CD4-positive, alpha-beta T cell treated with Interleukin-15 for 4 hours (primary cell): ENCODE data around the gene WASF1.

ENCODE experiments used
- DNase-seq: peaks from one replicate; pipeline ENCODE4 v3.0.0-alpha.2; 2020; ENCODE audit warnings: low spot score

WASF1 gene

GRCh38 chr6:110179406-110180227 lies at the start of gene WASF1:
Gene WASF1 (minus strand): TSS chr6:110179670. CDS start chr6:110127601, 52,069 bp downstream.
- DNase-seq, result peak; percentile 91

- no peak for DNase-seq
Observed at GRCh38 chr6:110226261-110226660, 46.8 kb upstream of the WASF1 start.

- no peak for DNase-seq
Observed at GRCh38 chr6:110221738-110222137, 42.3 kb upstream of the WASF1 start.

GRCh38 chr6:110217266-110217665 lies 37.8 kb upstream of the WASF1 start:
- DNase-seq, result no peak

- no peak for DNase-seq
Observed at GRCh38 chr6:110216140-110216539, 36.7 kb upstream of the WASF1 start.

- DNase-seq, result no peak
Observed at GRCh38 chr6:110214338-110214737, 34.9 kb upstream of the WASF1 start.

- DNase-seq, result no peak
Observed at GRCh38 chr6:110211753-110212152, 32.3 kb upstream of the WASF1 start.

GRCh38 chr6:110207652-110208051 lies 28.2 kb upstream of the WASF1 start:
- no peak for DNase-seq

- DNase-seq, result no peak
Observed at GRCh38 chr6:110201151-110201884, 21.8 kb upstream of the WASF1 start.

- no peak for DNase-seq
Observed at GRCh38 chr6:110198561-110198960, 19.1 kb upstream of the WASF1 start.

- no peak for DNase-seq
Observed at GRCh38 chr6:110196874-110197273, 17.4 kb upstream of the WASF1 start.

GRCh38 chr6:110195639-110196038 lies 16.2 kb upstream of the WASF1 start:
- DNase-seq, result no peak

GRCh38 chr6:110191477-110191876 lies 12.0 kb upstream of the WASF1 start:
- no peak for DNase-seq

- DNase-seq, result no peak
Observed at GRCh38 chr6:110190726-110191125, 11.3 kb upstream of the WASF1 start.

GRCh38 chr6:110188791-110189190 lies 9.3 kb upstream of the WASF1 start:
- DNase-seq, result no peak

GRCh38 chr6:110185879-110186278 lies 6.4 kb upstream of the WASF1 start:
- no peak for DNase-seq

- DNase-seq, result no peak
Observed at GRCh38 chr6:110183292-110183885, 3.9 kb upstream of the WASF1 start.

GRCh38 chr6:110181131-110182030 lies 1.9 kb upstream of the WASF1 start:
- no peak for DNase-seq

GRCh38 chr6:110180228-110181008 lies 948 bp upstream of the WASF1 start, which contains the start of gene CDC40:
Gene CDC40 (plus strand): TSS chr6:110180427. CDS start chr6:110180445, 18 bp downstream.
- no peak for DNase-seq

GRCh38 chr6:110178626-110179405 lies 654 bp downstream of the WASF1 start:
- peak; percentile 55 for DNase-seq
